Sigmoid colon (tissue), 7 donors: ENCODE measurements around the gene NDOR1. TPM values are rescaled to one million over a fixed set of nuclear protein-coding genes. Genes with fewer than 3 reads are reported as not detected.

Experiments
- DNase-seq: peaks from one replicate; pipeline ENCODE4 v3.0.0-alpha.2; 2019
- H3K27ac ChIP-seq, 4 donors: fragments of 200-600 bp; sonication (generic); one replicate each; pipeline ENCODE4 v1.5.1; 2016 to 2019; ENCODE audit warnings: mild to moderate bottlenecking in 1 of 4
- H3K27me3 ChIP-seq, 3 donors: fragments of 200-600 bp; sonication (generic); one replicate each; pipeline ENCODE4 v1.5.1; 2019; ENCODE audit warnings: mild to moderate bottlenecking in 1 of 3
- H3K36me3 ChIP-seq, 4 donors: fragments of 200-600 bp; sonication (generic); one replicate each; pipeline ENCODE4 v1.5.1; 2016 to 2019
- H3K4me1 ChIP-seq, 4 donors: fragments of 200-600 bp; sonication (generic); one replicate each; pipeline ENCODE4 v1.5.1; 2017 to 2019
- H3K4me3 ChIP-seq, 4 donors: fragments of 200-600 bp; sonication (generic); one replicate each; pipeline ENCODE4 v1.5.1; 2017 to 2019; ENCODE audit warnings: mild to moderate bottlenecking in 2 of 4, moderate library complexity in 1 of 4
- H3K9me3 ChIP-seq, 4 donors: fragments of 200-600 bp in 3 of 4; sonication (generic) in 3 of 4; one replicate each; pipeline versions ENCODE4 v1.5.1 to v1.6.1; 2013 to 2019
- EP300 ChIP-seq, 4 donors: sonication (generic); formaldehyde crosslinking; IDR thresholded peaks; one replicate each; pipeline ENCODE4 v1.6.1; 2017; ENCODE audit warnings: antibody characterized with exemption in 4 of 4
- POLR2A ChIP-seq, 2 donors: fragments of 450-650 bp; IDR thresholded peaks; one replicate each; pipeline ENCODE4 v1.6.1; 2016; ENCODE audit warnings: antibody characterized with exemption in 2 of 2, mild to moderate bottlenecking in 2 of 2, moderate library complexity in 2 of 2
- POLR2AphosphoS5 ChIP-seq, 4 donors: sonication (generic); formaldehyde crosslinking; IDR thresholded peaks; one replicate each; pipeline ENCODE4 v1.6.1; 2017; ENCODE audit warnings: antibody characterized with exemption in 4 of 4
- WGBS, 2 donors: extraction: QIAGEN DNeasy Blood & Tissue Kit; methylation state at CpG; one replicate each; pipeline ENCODE4 v1.1.7; 2013; 5-methylcytosine and 5-hydroxymethylcytosine counted together
- intact Hi-C: fragments of 100-400 bp; cut with DNase I; formaldehyde crosslinking; loops from one replicate; pipeline ENCODE4 v1.15.1; 2023
- polyA plus RNA-seq, 3 donors: library from polyadenylated mRNA; stranded (reverse); fragments of 200-250 nt; gene quantifications; one replicate each; pipeline ENCODE4 v1.2.3, GENCODE V29; 2013
- total RNA-seq, 4 donors: library from RNA; depleted of rRNA; stranded (reverse); fragments of >200 nt; gene quantifications; one replicate each; pipeline ENCODE4 v1.1.0, GENCODE V29; 2016
- TF ChIP-seq, protein P1 (sequence below), 4 experiments: fragments of 450-650 bp in 3 of 4; fragments of 200-600 bp in 1 of 4; IDR thresholded peaks; one replicate each; pipeline ENCODE4 v1.5.1; 2016 to 2019; ENCODE audit warnings: antibody characterized with exemption in 4 of 4, mild to moderate bottlenecking in 3 of 4, moderate library complexity in 2 of 4
- donor health status: healthy with polysubstance abuse.
- donor health status: Bipolar disorder and iron deficiency.
- donor health status: healthy.

Gene NDOR1
- total and polyA plus RNA-seq, 7 donors = 3.8 to 20.2 (median 5.4) TPM

- Histone ChIP-seq H3K4me1 (peaks cover 2 to 38% (median 24%) of the 10 kb centered on the region in 4 donors), H3K9me3 (no peaks in the 10 kb centered on the region), H3K27ac (no peak overlapping the region), H3K36me3 (peaks cover 4 to 19% (median 15%) of the 10 kb centered on the region in 4 donors), H3K4me3 (no peak overlapping the region), H3K27me3 (no peaks in the 10 kb centered on the region)
- TF ChIP-seq POLR2A (IDR thresholded peaks at IDR 0.05) (no peak), POLR2AphosphoS5 (IDR thresholded peaks at IDR 0.05) (no peak), EP300 (IDR thresholded peaks at IDR 0.05) (no peak)
- TF ChIP-seq, protein P1, sequence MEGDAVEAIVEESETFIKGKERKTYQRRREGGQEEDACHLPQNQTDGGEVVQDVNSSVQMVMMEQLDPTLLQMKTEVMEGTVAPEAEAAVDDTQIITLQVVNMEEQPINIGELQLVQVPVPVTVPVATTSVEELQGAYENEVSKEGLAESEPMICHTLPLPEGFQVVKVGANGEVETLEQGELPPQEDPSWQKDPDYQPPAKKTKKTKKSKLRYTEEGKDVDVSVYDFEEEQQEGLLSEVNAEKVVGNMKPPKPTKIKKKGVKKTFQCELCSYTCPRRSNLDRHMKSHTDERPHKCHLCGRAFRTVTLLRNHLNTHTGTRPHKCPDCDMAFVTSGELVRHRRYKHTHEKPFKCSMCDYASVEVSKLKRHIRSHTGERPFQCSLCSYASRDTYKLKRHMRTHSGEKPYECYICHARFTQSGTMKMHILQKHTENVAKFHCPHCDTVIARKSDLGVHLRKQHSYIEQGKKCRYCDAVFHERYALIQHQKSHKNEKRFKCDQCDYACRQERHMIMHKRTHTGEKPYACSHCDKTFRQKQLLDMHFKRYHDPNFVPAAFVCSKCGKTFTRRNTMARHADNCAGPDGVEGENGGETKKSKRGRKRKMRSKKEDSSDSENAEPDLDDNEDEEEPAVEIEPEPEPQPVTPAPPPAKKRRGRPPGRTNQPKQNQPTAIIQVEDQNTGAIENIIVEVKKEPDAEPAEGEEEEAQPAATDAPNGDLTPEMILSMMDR (IDR thresholded peaks at IDR 0.05) = no peak
- WGBS, 2 donors = 81% methylated on average over 36 of the region's 36 CpGs
- intact Hi-C loops = no loop called here
- DNase-seq = no peak
These were observed 39.3 kb downstream of the NDOR1 start for GRCh38 chr9:137244486-137245449.

DNA sequence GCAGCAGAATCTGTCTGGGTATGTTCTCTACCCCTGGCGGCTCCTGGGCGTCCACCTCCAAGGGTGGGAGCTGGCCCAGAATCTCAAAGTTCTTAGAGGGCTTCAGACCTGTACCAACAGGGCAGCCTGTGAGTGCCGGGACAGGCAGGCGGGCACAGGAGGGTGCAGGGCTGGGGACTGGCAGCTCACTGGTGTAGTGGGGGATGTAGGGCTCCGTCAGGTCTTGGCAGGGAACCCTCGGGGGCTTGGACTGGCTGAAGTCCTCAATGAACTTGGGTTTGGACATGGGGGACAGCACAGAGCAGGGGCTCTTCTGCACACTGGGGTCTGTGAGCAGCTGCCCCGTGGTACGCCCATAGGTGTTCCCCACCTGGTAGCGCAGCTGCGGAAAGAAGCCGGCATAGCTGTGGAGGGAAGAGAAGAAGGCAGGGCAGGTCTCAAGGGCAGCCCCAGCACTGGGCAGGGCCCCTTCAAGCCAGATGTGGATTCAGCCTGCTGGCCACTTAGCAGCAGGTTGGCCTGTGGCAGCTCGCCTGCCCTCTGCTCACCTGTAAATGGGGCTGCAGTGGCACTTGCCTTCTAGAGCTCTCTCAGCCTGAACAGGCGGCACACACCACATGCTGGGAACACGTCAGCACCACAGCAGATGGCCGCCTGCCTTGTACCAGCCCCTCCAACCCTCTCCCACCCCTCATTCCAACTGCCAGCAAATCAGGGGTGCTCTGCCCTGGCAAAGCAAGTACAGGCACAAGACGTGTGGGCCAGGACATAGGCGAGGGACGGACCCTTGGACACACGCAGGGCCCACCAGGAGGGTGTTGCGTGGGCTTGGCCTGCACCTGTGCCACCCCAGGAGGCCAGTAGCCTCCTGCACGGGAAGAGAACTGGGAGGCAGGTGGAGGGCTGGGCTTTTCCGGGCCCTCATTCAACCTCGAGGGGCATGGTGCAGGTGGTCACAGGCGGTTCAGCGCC is 40.2 kb downstream of the NDOR1 start:
- DNase-seq = no peak
- Histone ChIP-seq H3K36me3 (peaks cover 4 to 19% (median 15%) of the 10 kb centered on the region in 4 donors), H3K4me3 (no peak overlapping the region), H3K4me1 (peaks cover 2 to 30% (median 20%) of the 10 kb centered on the region in 4 donors), H3K27ac (no peak overlapping the region), H3K9me3 (no peaks in the 10 kb centered on the region), H3K27me3 (no peaks in the 10 kb centered on the region)
- TF ChIP-seq EP300 (IDR thresholded peaks at IDR 0.05) = no peak
- no peak for TF ChIP-seq POLR2AphosphoS5 (IDR thresholded peaks at IDR 0.05)
- no peak for TF ChIP-seq POLR2A (IDR thresholded peaks at IDR 0.05)
- TF ChIP-seq, protein P1 (IDR thresholded peaks at IDR 0.05) = no peak
- WGBS, 2 donors = 91 to 93% methylated on average over 25 of the region's 25 CpGs
- intact Hi-C loops = no loop called here

DNA sequence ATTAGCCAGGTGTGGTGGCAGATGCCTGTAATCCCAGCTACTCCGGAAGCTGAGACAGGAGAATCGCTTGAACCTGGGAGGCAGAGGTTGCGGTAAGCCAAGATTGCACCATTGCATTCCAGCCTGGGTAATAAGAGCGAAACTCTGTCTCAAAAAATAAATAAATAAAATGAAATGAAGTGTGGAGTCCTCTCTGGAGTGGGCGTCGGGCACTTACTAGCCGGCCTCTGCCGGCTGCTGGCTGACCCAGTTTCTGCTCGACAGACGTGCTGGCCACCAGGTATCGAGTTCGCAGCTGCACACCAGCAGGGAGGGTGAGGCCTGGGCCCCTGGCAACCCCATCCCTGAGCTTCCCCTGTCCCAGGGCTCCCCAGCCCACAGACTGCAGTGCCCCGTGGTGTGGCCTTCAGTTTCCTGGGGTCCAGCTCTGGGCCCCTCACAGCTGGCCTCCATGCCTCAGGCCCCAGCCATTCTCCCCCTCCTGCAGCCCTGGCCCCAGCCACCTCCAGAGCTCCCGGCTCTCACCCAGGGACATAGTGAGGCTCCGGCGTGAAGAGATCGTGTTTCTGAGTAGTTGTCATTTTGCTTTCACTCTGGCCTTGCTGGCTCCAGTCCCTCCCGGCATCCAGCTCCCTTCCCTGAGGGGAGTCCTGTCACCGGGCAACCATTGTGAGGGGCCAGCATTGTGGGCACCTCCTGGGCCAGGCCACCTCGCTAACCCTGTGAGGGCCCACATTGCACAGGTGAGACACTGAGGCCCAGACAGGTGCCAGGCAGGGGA is 41.8 kb downstream of the NDOR1 start:
- H3K4me3 ChIP-seq = no peak overlapping the region
- H3K27ac ChIP-seq = no peak overlapping the region
- H3K4me1 ChIP-seq = peaks cover 0 to 22% (median 15%) of the 10 kb centered on the region in 4 donors
- intact Hi-C loops = no loop called here
- TF ChIP-seq, protein P1 (IDR thresholded peaks at IDR 0.05) = no peak
- TF ChIP-seq POLR2A (IDR thresholded peaks at IDR 0.05) (no peak), EP300 (IDR thresholded peaks at IDR 0.05) (no peak), POLR2AphosphoS5 (IDR thresholded peaks at IDR 0.05) (no peak)
- DNase-seq = no peak
- peaks cover 4 to 16% (median 13%) of the 10 kb centered on the region in 4 donors for H3K36me3 ChIP-seq
- WGBS, 2 donors = 84 to 90% methylated on average over 20 of the region's 20 CpGs
- peaks cover 0 to 10% (median 6%) of the 10 kb centered on the region in 3 donors for H3K27me3 ChIP-seq
- H3K9me3 ChIP-seq = no peaks in the 10 kb centered on the region

DNA sequence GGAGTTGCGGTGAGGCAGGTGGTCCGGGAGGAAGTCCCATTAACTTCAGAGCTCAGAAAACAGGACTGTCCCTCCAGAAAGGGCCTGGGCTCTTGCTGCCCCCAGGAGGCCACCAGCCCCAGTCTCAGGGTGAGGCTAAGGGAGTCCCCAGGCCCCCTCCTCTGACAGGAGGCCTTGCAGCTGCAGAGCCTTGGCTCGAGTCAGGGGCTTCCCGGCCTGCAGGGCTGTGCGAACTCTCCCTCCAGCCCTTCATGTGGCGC is 42.3 kb downstream of the NDOR1 start:
- H3K27me3 ChIP-seq = peaks cover 0 to 10% (median 6%) of the 10 kb centered on the region in 3 donors
- no peak overlapping the region for H3K27ac ChIP-seq
- no peak overlapping the region for H3K4me3 ChIP-seq
- DNase-seq = no peak
- 88% methylated on average over 6 of the region's 6 CpGs for WGBS, 2 donors
- H3K9me3 ChIP-seq = no peaks in the 10 kb centered on the region
- no peak for TF ChIP-seq POLR2AphosphoS5 (IDR thresholded peaks at IDR 0.05)
- TF ChIP-seq, protein P1 (IDR thresholded peaks at IDR 0.05) = no peak
- TF ChIP-seq EP300 (IDR thresholded peaks at IDR 0.05) = no peak
- no peak for TF ChIP-seq POLR2A (IDR thresholded peaks at IDR 0.05)
- peaks cover 4 to 10% (median 9%) of the 10 kb centered on the region in 4 donors for H3K36me3 ChIP-seq
- intact Hi-C loops = no loop called here
- H3K4me1 ChIP-seq = peaks cover 0 to 17% (median 9%) of the 10 kb centered on the region in 4 donors
